Measurements from ENCODE around the gene CDK5R1.

- TF ChIP-seq EZH2 (IDR thresholded peaks at IDR 0.05; ENCODE audit: borderline replicate concordance, insufficient read depth, low read depth, low read length, poor library complexity, severe bottlenecking): no peak
- no peak for TF ChIP-seq CTCF (IDR thresholded peaks at IDR 0.05)
Measured at GRCh38 chr17:32489320-32490100, 2.7 kb downstream of the CDK5R1 start.
